Spleen (tissue), 11 donors: ENCODE results near the gene PAIP2B. TPM values are rescaled to one million over a fixed set of nuclear protein-coding genes. Genes with fewer than 3 reads are reported as not detected.

ENCODE experiments used
- DNase-seq: peaks from one replicate; pipeline ENCODE4 v3.0.0-alpha.2; 2020
- H3K27ac ChIP-seq, 8 donors: fragments of 200-600 bp; sonication (generic) in 7 of 8; 1 replicate in 4 of 8; 2 replicates in 4 of 8; pipeline versions ENCODE4 v1.5.0 to v1.8.0; 2016 to 2021; ENCODE audit warnings: inconsistent platforms in 4 of 8, mild to moderate bottlenecking in 4 of 8, moderate library complexity in 1 of 8
- H3K27me3 ChIP-seq, 7 donors: fragments of 200-600 bp; sonication (generic) in 6 of 7; replicated peaks in 1 of 7; 1 replicate in 4 of 7; 2 replicates in 3 of 7; pipeline versions ENCODE4 v1.5.0 to v1.8.0; 2016 to 2021; ENCODE audit warnings: inconsistent platforms in 3 of 7, mild to moderate bottlenecking in 1 of 7
- H3K36me3 ChIP-seq, 6 donors: fragments of 200-600 bp; sonication (generic) in 5 of 6; 1 replicate in 4 of 6; 2 replicates in 2 of 6; pipeline versions ENCODE4 v1.5.0 to v1.8.0; 2016 to 2021; ENCODE audit warnings: inconsistent platforms in 2 of 6
- H3K4me1 ChIP-seq, 6 donors: fragments of 200-600 bp; sonication (generic) in 5 of 6; 1 replicate in 3 of 6; 2 replicates in 3 of 6; pipeline versions ENCODE4 v1.5.0 to v1.8.0; 2016 to 2021; ENCODE audit warnings: inconsistent platforms in 3 of 6
- H3K4me3 ChIP-seq, 8 donors: fragments of 200-600 bp; sonication (generic) in 7 of 8; 1 replicate in 4 of 8; 2 replicates in 4 of 8; pipeline versions ENCODE4 v1.5.0 to v1.8.0; 2016 to 2021; ENCODE audit warnings: inconsistent platforms in 4 of 8, mild to moderate bottlenecking in 4 of 8, moderate library complexity in 2 of 8
- H3K9me3 ChIP-seq, 8 donors: fragments of 200-600 bp; sonication (generic) in 7 of 8; 1 replicate in 4 of 8; 2 replicates in 4 of 8; pipeline versions ENCODE4 v1.5.0 to v1.8.0; 2016 to 2021; ENCODE audit warnings: inconsistent platforms in 4 of 8
- CTCF ChIP-seq, 11 experiments: fragments of 200-600 bp in 7 of 11; fragments of 450-650 bp in 4 of 11; sonication (generic) in 4 of 11; IDR thresholded peaks in 8 of 11; conservative IDR thresholded peaks in 3 of 11; 1 replicate in 7 of 11; 2 replicates in 4 of 11; pipeline versions ENCODE4 v1.4.0 to v1.8.0; 2016 to 2021; ENCODE audit warnings: antibody characterized with exemption in 11 of 11, inconsistent platforms in 4 of 11, mild to moderate bottlenecking in 1 of 11
- POLR2A ChIP-seq, 3 donors: fragments of 450-650 bp; IDR thresholded peaks; one replicate each; pipeline ENCODE4 v1.5.1; 2017; ENCODE audit warnings: antibody characterized with exemption in 3 of 3, mild to moderate bottlenecking in 1 of 3
- POLR2AphosphoS5 ChIP-seq, 3 donors: sonication (generic); formaldehyde crosslinking; IDR thresholded peaks; one replicate each; pipeline ENCODE4 v1.5.1; 2017; ENCODE audit warnings: antibody characterized with exemption in 3 of 3
- WGBS, 5 donors: extraction: QIAGEN DNeasy Blood & Tissue Kit in 3 of 5; methylation state at CpG; one replicate each; pipeline versions ENCODE4 v1.1.5 to v1.1.7; 2013 to 2018; 5-methylcytosine and 5-hydroxymethylcytosine counted together
- intact Hi-C: fragments of 100-400 bp; cut with DNase I; formaldehyde crosslinking; loops from one replicate; pipeline ENCODE4 v1.15.0; 2023; ENCODE audit warnings: low total_unique reads
- polyA plus RNA-seq, 3 donors: library from polyadenylated mRNA; stranded (reverse); fragments of 200-250 nt; gene quantifications; one replicate each; pipeline ENCODE4 v1.2.1, GENCODE V29; 2013
- total RNA-seq, 7 donors: library from RNA; depleted of rRNA in 3 of 7; stranded (reverse); fragments of >200 nt in 3 of 7; fragmentation: NEBNext Ultra II Directional in 4 of 7; extraction: Animal tissue kit (Norgen Biotek cat#: 25700) in 4 of 7; gene quantifications; one replicate each; pipeline versions ENCODE4 v1.1.0 to v1.2.1, GENCODE V29; 2016 to 2021
- donor health status: healthy with polysubstance abuse.
- donor health status: DM: no; HTN: no; CAD: no; lungs with moderate emphysema.
- donor health status: DM: no; HTN: no; CAD: no.
- donor health status: Bipolar disorder and iron deficiency.
- donor health status: healthy.
- donor health status: DM: no; HTN: no; CAD: no.
- donor health status: DM: yes; HTN: yes; CAD: no.

PAIP2B gene
- total and polyA plus RNA-seq, 10 donors = 0.93 to 6.9 (median 3.5) TPM

GRCh38 chr2:71157124-71157793 is 69.6 kb downstream of the PAIP2B start:
- peak; percentile 81 for DNase-seq
- TF ChIP-seq POLR2AphosphoS5 (IDR thresholded peaks at IDR 0.05) (no peak), CTCF (IDR thresholded peaks at IDR 0.05 in 8 of 11, conservative IDR thresholded peaks at IDR 0.05 in 3 of 11) (peak; percentile 8 to 76 (median 51))
- peak overlapping the region in 3 of 8 donors; percentile 9 to 33 (median 25) for H3K4me3 ChIP-seq
- intact Hi-C loops = loop anchor here (5.0 kb wide), 1 partner anchor 355 kb away; no protein-coding TSS in a partner anchor
- H3K27ac ChIP-seq = no peak overlapping the region
- no peaks in the 10 kb centered on the region for H3K36me3 ChIP-seq
- H3K27me3 ChIP-seq = peaks cover 0 to 12% (median 0%) of the 10 kb centered on the region in 7 donors
- peaks cover 0 to 13% (median 6%) of the 10 kb centered on the region in 6 donors for H3K4me1 ChIP-seq
- H3K9me3 ChIP-seq = no peaks in the 10 kb centered on the region
- 11 to 21% (median 15%) methylated on average over 15 to 16 of the region's 16 CpGs for WGBS, 5 donors

GRCh38 chr2:71156573-71156972 is 70.3 kb downstream of the PAIP2B start:
- TF ChIP-seq CTCF (IDR thresholded peaks at IDR 0.05 in 8 of 11, conservative IDR thresholded peaks at IDR 0.05 in 3 of 11) (no peak), POLR2AphosphoS5 (IDR thresholded peaks at IDR 0.05) (no peak), POLR2A (IDR thresholded peaks at IDR 0.05) (no peak)
- peaks cover 0 to 3% (median 0%) of the 10 kb centered on the region in 6 donors for H3K36me3 ChIP-seq
- H3K27ac ChIP-seq = no peak overlapping the region
- peak overlapping the region in 3 of 8 donors; percentile 9 to 33 (median 25) for H3K4me3 ChIP-seq
- peaks cover 0 to 12% (median 0%) of the 10 kb centered on the region in 7 donors for H3K27me3 ChIP-seq
- WGBS, 5 donors = 46 to 78% (median 69%) methylated on average over 1 to 6 of the region's 6 CpGs
- DNase-seq = no peak
- H3K9me3 ChIP-seq = no peaks in the 10 kb centered on the region
- peaks cover 0 to 13% (median 6%) of the 10 kb centered on the region in 6 donors for H3K4me1 ChIP-seq
- intact Hi-C loops = loop anchor here (5.0 kb wide), 1 partner anchor 356 kb away; no protein-coding TSS in a partner anchor

- Histone ChIP-seq H3K9me3 (no peaks in the 10 kb centered on the region), H3K4me3 (no peak overlapping the region), H3K27ac (no peak overlapping the region), H3K4me1 (peaks cover 0 to 13% (median 6%) of the 10 kb centered on the region in 6 donors), H3K36me3 (peaks cover 0 to 10% (median under 1%) of the 10 kb centered on the region in 6 donors), H3K27me3 (peaks cover 0 to 12% (median 0%) of the 10 kb centered on the region in 7 donors)
- no peak for DNase-seq
- intact Hi-C loops = loop anchor here (5.0 kb wide), 1 partner anchor 356 kb away; no protein-coding TSS in a partner anchor
- TF ChIP-seq CTCF (IDR thresholded peaks at IDR 0.05 in 8 of 11, conservative IDR thresholded peaks at IDR 0.05 in 3 of 11) (no peak), POLR2AphosphoS5 (IDR thresholded peaks at IDR 0.05) (no peak), POLR2A (IDR thresholded peaks at IDR 0.05) (no peak)
- 90 to 96% (median 91%) methylated on average over 4 of the region's 4 CpGs for WGBS, 5 donors
Observed at GRCh38 chr2:71155846-71156245, 71.1 kb downstream of the PAIP2B start.

- intact Hi-C loops = loop anchor here (5.0 kb wide), 1 partner anchor 358 kb away; no protein-coding TSS in a partner anchor
- no peak for DNase-seq
- Histone ChIP-seq H3K4me3 (no peak overlapping the region), H3K9me3 (no peaks in the 10 kb centered on the region), H3K4me1 (peaks cover 0 to 13% (median 6%) of the 10 kb centered on the region in 6 donors), H3K36me3 (peaks cover 0 to 21% (median 10%) of the 10 kb centered on the region in 6 donors), H3K27ac (no peak overlapping the region), H3K27me3 (peaks cover 0 to 12% (median 0%) of the 10 kb centered on the region in 7 donors)
- 44 to 72% (median 62%) methylated on average over 3 to 6 of the region's 6 CpGs for WGBS, 5 donors
- TF ChIP-seq CTCF (IDR thresholded peaks at IDR 0.05 in 8 of 11, conservative IDR thresholded peaks at IDR 0.05 in 3 of 11) (no peak), POLR2AphosphoS5 (IDR thresholded peaks at IDR 0.05) (no peak), POLR2A (IDR thresholded peaks at IDR 0.05) (no peak)
Observed at GRCh38 chr2:71154798-71155197, 72.1 kb downstream of the PAIP2B start.
